Activated CD8-positive, alpha-beta memory T cell treated with anti-CD3 and anti-CD28 coated beads, Interleukin-2, amount 10 ng/mL, durations not matched to agents 7 days and 5 days (primary cell): ENCODE results near the gene ST3GAL6. TPM values are rescaled to one million over a fixed set of nuclear protein-coding genes. Genes with fewer than 3 reads are reported as not detected.

Source experiments
- ATAC-seq: fragments of 150-1000 bp; cut with Tn5 transposase; one replicate; pipeline ENCODE4 v1.10.0; 2021; ENCODE audit warnings: moderate library complexity
- CTCF ChIA-PET: fragments of 350-600 bp; sonication (Branson Sonifier 250); formaldehyde crosslinking; loops from one replicate; lab custom pipeline; 2021; ENCODE audit warnings: antibody characterized with exemption; lab: Charles Lee
- DNase-seq: peaks from one replicate; pipeline ENCODE4 v3.0.0-alpha.2; 2020
- H3K27ac Mint-ChIP-seq: one replicate; pipeline ENCODE4 v1.8.0; 2021; ENCODE audit warnings: mild to moderate bottlenecking, mixed read lengths
- H3K27me3 Mint-ChIP-seq: one replicate; pipeline ENCODE4 v1.8.0; 2021; ENCODE audit warnings: mixed read lengths
- H3K36me3 Mint-ChIP-seq: one replicate; pipeline ENCODE4 v1.8.0; 2021; ENCODE audit warnings: mild to moderate bottlenecking, mixed read lengths
- H3K4me1 Mint-ChIP-seq: one replicate; pipeline ENCODE4 v1.8.0; 2021; ENCODE audit warnings: mixed read lengths
- H3K4me3 Mint-ChIP-seq: one replicate; pipeline ENCODE4 v1.8.0; 2021; ENCODE audit warnings: mild to moderate bottlenecking, moderate library complexity, mixed read lengths
- H3K9me3 Mint-ChIP-seq: one replicate; pipeline ENCODE4 v1.8.0; 2022; ENCODE audit warnings: low read depth, mixed read lengths
- total RNA-seq, 2 experiments: library from RNA; stranded (reverse); gene quantifications; one replicate each; pipeline ENCODE4 v1.2.3, GENCODE V29; 2021

ST3GAL6 gene
- total RNA-seq, 2 experiments from 2014 or later: 0.12 TPM; not detected in 1

DNA sequence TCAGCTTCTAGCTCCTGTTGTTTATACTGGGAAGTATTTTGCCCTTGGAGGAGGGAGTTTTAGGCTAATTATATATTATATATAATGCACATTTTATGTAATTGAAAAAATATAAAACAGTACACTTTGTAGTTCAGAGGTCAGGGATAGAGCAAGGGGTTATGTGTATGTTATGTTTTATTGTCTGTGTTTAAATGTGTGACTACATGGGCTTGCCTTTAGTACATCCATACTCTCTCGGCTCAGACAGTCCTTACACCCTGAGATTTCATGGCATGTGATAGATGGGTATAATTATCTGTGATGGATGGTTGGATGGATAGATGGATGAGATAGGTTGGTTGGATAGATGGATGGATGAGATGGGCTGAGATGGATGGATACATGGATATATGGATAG is 17.4 kb upstream of the ST3GAL6 start:
- Mint-ChIP-seq H3K4me1 (no peaks in the 10 kb centered on the region), H3K27me3 (peaks cover 30% of the 10 kb centered on the region), H3K9me3 (no peaks in the 10 kb centered on the region), H3K4me3 (no peak overlapping the region), H3K27ac (no peak overlapping the region), H3K36me3 (no peaks in the 10 kb centered on the region)
- DNase-seq (no peak), ATAC-seq (no peak)
- CTCF ChIA-PET: no interaction called here

DNA sequence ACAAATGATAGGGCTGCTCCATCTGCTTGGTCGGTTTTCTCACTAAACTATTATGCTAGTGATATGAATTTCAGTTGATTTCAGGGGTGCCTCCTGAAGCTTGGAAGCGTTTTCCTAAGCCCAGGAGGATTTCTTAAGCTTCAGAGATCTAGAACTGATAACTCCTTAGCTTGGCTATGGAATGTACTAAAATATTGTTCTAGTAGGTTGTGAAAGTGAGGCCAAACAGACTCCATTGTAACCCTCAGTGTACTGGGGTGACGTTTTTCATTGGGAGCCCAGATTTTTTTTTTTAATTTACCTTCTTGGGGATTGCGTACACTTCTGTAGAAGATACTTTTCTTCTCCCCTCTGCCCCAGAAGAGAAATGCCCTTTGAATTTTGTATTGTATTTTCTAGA is 17.0 kb upstream of the ST3GAL6 start:
- H3K9me3 Mint-ChIP-seq: no peaks in the 10 kb centered on the region

DNA sequence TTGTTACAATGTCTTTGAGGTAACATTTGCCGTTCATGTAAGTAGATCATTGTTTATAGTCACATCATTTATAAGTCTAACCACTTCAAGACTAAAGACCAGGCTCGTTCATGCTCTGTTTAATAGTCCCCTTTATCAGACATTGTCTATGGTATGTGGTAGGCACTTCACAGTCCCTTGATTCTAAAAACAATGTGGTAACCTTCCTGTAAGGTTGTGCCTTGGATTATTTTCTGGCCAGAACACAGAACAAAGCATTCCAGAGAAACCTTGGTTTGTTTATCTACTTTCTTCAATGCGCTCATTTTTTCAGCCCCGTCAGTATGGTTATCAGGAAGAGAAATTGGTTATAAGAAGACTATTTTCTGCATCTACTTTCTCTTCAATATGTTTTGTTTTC is 16.3 kb upstream of the ST3GAL6 start:
- Mint-ChIP-seq H3K4me1 (no peaks in the 10 kb centered on the region), H3K36me3 (no peaks in the 10 kb centered on the region), H3K9me3 (no peaks in the 10 kb centered on the region), H3K4me3 (no peak overlapping the region), H3K27me3 (peaks cover 26% of the 10 kb centered on the region), H3K27ac (no peak overlapping the region)
- ATAC-seq (no peak), DNase-seq (no peak)
- CTCF ChIA-PET: no interaction called here

More for the DNA sequence above, 17.0 kb upstream of the ST3GAL6 start:
- no peaks in the 10 kb centered on the region for H3K4me1 Mint-ChIP-seq
- CTCF ChIA-PET: no interaction called here
- DNase-seq: no peak
- no peak for ATAC-seq
- peaks cover 29% of the 10 kb centered on the region for H3K27me3 Mint-ChIP-seq
- H3K36me3 Mint-ChIP-seq: no peaks in the 10 kb centered on the region
- no peak overlapping the region for H3K4me3 Mint-ChIP-seq
- H3K27ac Mint-ChIP-seq: no peak overlapping the region

DNA sequence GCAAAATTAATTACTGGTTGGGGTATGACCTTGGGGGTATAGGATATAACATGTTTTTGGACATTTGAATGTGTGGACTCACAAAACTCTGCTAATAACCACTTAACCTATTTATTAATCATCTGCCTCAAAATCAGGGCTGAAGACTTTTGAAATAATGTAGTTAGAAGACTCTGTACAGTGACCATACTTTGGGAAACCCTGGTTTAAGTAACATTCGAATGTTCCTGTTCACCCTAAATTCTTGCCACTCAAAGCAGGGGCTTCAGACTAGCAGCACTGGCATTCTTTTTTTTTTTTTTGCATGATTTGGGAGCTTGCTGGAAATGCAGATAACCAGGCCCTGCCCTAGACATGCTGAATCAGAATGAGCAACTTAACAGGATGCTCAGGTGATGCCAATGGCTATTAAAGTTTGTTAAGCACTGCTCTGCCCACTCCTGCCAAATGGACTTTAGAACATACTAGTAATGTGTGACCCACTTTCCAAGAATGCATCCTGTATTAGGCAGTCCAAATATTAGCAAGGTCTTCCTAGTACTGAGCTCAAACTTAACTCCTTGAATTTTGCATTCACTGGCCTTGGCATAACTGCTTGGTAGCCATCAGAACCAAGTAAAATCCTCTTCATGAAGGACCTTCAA is 12.7 kb upstream of the ST3GAL6 start:
- no peak for ATAC-seq

DNA sequence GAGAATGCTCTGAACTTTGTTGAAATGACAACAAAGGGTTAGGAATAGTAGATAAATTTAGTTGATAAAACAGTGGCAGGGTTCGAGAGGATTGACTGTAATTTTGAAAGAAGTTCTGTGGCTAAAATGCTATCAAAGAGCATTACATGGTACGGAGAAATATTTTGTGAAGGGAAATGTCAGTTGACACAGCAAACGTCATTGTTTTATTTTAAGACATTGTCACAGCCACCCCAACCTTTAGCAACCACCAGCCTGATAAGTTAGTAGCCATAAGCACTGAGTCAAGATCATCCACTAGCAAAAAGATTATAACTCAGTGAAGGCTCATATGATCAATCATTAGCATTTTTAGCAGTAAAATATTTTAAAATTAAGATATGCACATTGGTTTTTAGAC is 8.7 kb upstream of the ST3GAL6 start:
- Mint-ChIP-seq H3K9me3 (no peaks in the 10 kb centered on the region), H3K36me3 (no peaks in the 10 kb centered on the region), H3K4me3 (no peak overlapping the region), H3K27ac (no peak overlapping the region), H3K4me1 (no peaks in the 10 kb centered on the region), H3K27me3 (peaks cover 26% of the 10 kb centered on the region)
- DNase-seq (no peak), ATAC-seq (no peak)
- CTCF ChIA-PET: no interaction called here

More for the DNA sequence above, 12.7 kb upstream of the ST3GAL6 start:
- Mint-ChIP-seq H3K9me3 (no peaks in the 10 kb centered on the region), H3K27ac (no peak overlapping the region), H3K4me3 (no peak overlapping the region), H3K4me1 (no peaks in the 10 kb centered on the region), H3K27me3 (peaks cover 29% of the 10 kb centered on the region), H3K36me3 (no peaks in the 10 kb centered on the region)
- CTCF ChIA-PET: no interaction called here
- no peak for DNase-seq

DNA sequence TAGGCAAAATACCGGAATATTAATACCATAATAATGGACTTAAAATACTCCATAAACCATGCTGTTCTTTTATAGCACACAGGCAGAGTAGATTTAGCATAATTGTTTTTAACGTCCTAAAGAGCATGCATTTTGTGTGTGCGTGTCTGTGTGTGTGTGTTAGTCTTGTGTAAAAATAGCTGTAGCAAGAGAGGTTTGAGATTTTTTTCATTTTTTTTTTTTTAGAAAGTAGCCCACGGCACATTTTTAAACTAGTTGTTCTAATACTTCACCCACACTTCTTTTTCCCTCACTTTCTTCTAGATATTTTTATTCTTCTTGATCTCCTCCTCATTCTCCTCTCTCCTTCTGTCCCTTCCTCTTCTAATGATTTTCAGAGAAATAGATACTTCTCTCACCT is 7.5 kb upstream of the ST3GAL6 start:
- H3K4me3 Mint-ChIP-seq: no peak overlapping the region
- no peaks in the 10 kb centered on the region for H3K36me3 Mint-ChIP-seq
- H3K9me3 Mint-ChIP-seq: no peaks in the 10 kb centered on the region
- ATAC-seq (no peak), DNase-seq (no peak)
- H3K27ac Mint-ChIP-seq: no peak overlapping the region
- H3K27me3 Mint-ChIP-seq: peaks cover 24% of the 10 kb centered on the region
- no peaks in the 10 kb centered on the region for H3K4me1 Mint-ChIP-seq
- CTCF ChIA-PET: no interaction called here

DNA sequence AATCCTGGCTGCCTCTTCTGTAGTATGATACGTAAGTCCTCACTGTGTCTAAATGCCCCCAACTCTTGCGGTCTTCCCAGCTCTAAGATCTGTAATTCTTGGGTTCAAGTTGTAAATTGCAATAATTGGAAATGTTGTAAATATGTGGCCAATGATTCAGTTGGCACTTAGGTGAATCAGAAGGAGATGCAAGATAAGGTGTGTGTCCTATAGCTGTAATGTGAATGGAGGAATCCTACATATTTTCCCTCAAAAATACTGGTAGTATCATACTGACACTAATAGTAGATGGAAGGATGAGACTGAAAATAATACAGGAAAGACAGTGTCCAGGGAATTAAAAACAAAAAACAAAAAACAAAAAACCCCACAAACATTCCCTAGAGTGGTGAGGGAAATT is 3.5 kb upstream of the ST3GAL6 start:
- H3K27ac Mint-ChIP-seq: no peak overlapping the region
- H3K4me1 Mint-ChIP-seq: peaks cover 4% of the 10 kb centered on the region
- no peaks in the 10 kb centered on the region for H3K9me3 Mint-ChIP-seq
- ATAC-seq (no peak), DNase-seq (no peak)
- H3K27me3 Mint-ChIP-seq: peaks cover 30% of the 10 kb centered on the region
- no peak overlapping the region for H3K4me3 Mint-ChIP-seq
- H3K36me3 Mint-ChIP-seq: no peaks in the 10 kb centered on the region
- CTCF ChIA-PET: interaction anchor here (0.6 to 1.0 kb wide), 2 partner anchors 37 to 103 kb away, joined by 3 to 5 read pairs; no protein-coding TSS in a partner anchor

DNA sequence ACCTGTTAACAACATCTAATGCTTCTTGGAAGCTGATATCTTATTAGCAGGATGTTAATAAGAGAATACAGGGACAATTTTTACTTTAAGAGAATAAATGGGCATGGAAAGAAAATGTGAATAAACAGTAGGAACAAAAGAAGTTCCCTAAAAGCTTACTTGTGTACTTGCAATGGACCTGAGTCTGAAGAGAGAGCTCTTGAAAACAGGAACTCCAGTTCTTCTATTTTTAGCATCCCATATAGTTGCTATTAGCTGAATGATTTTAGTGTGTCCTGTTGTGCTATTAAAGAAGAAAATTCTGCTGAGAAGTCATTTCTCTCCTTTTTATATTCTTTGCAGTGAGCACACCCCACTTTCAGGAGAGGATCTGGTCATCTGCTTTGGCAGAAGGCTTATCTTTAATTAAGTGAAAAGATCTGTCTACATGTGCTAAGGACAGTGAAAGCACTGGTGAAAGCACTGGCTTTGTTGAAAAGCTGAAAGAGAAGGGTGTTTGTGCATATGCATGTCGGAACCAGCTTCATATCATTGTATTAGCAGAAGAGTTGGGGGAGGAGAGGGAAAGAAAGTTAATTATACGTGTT is 1.4 kb upstream of the ST3GAL6 start:
- no peaks in the 10 kb centered on the region for H3K9me3 Mint-ChIP-seq
- CTCF ChIA-PET: no interaction called here

DNA sequence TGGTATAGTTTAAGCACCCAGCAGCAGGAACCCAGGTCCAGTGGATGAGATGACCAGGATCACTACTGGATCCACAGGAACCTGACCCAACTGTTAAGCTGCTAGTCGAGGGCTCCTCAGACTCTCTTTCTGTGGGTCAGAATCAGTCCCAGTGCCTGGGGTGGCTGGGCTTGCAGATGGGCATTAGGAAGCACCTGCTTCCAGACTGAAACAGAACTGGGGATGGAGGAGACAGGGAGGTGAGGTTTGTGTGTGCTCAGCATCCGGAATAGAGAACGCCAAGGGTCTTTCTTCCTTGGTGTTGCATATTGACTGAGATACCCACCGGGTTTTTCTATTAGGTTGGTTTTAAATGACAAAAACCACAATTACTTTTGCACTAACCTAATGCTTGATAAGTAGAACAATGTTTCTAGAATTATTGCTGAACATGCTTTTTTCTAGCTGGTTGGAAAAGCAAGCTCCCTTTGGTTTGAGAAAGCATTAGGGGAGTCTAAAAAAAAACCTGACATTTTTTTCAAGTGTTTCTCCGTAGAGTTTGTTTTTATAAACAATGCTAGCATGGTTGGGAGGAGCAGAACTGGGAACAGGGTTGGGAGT is 779 bp downstream of the ST3GAL6 start:
- Mint-ChIP-seq H3K9me3 (no peaks in the 10 kb centered on the region), H3K4me1 (peaks cover 4% of the 10 kb centered on the region), H3K4me3 (no peak overlapping the region), H3K36me3 (no peaks in the 10 kb centered on the region), H3K27ac (no peak overlapping the region), H3K27me3 (peaks cover 40% of the 10 kb centered on the region)
- no peak for ATAC-seq
- DNase-seq: no peak
- CTCF ChIA-PET: no interaction called here

More for the DNA sequence above, 1.4 kb upstream of the ST3GAL6 start:
- no peaks in the 10 kb centered on the region for H3K36me3 Mint-ChIP-seq
- ATAC-seq: no peak
- H3K27me3 Mint-ChIP-seq: peaks cover 39% of the 10 kb centered on the region
- H3K4me3 Mint-ChIP-seq: no peak overlapping the region
- no peak for DNase-seq
- no peak overlapping the region for H3K27ac Mint-ChIP-seq
- H3K4me1 Mint-ChIP-seq: peaks cover 4% of the 10 kb centered on the region

DNA sequence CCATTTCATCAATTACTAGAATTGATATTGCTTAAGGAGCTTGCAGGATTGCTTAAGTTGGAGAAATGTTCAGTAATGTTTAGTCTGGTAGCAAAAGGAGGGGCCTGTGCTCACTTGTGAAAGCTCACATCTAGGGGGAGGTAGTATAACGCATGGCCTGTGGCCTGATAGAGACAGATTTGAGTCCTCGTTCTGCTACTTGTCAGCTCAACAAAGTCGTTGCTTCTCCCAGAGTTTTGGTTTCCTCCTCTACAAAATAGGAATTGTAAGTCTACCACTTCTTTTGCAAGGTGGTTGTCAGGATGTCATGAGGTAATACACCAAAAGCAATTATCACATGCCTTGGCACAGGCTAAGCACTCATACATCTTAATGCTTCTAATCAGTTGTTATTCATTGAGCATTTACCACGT is 1.3 kb downstream of the ST3GAL6 start:
- H3K4me1 Mint-ChIP-seq: peaks cover 4% of the 10 kb centered on the region
- CTCF ChIA-PET: no interaction called here
- no peak for DNase-seq
- H3K4me3 Mint-ChIP-seq: no peak overlapping the region
- no peak overlapping the region for H3K27ac Mint-ChIP-seq
- no peaks in the 10 kb centered on the region for H3K36me3 Mint-ChIP-seq
- H3K27me3 Mint-ChIP-seq: peaks cover 36% of the 10 kb centered on the region
- ATAC-seq: no peak
- H3K9me3 Mint-ChIP-seq: no peaks in the 10 kb centered on the region

DNA sequence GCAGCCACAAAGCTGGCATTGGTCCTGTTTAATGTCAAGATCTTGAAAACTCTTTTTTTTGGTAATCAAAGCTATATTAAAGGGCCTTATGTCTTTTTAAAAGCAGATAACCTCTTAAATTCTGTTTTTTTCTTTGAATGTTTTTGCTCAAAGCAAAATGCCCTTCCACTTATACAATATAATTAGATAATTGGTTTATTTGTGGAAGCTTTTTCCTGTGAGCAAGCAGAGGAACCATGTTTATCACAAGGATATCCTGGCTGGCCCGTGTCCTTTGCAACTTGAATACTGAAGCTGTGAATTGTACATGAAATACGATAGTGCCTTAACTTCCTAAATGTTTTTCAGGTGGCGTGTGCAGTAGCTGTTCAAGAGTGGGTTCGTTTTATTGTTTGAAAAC is 2.6 kb downstream of the ST3GAL6 start:
- H3K36me3 Mint-ChIP-seq: no peaks in the 10 kb centered on the region
- CTCF ChIA-PET: no interaction called here
- peaks cover 10% of the 10 kb centered on the region for H3K4me1 Mint-ChIP-seq

DNA sequence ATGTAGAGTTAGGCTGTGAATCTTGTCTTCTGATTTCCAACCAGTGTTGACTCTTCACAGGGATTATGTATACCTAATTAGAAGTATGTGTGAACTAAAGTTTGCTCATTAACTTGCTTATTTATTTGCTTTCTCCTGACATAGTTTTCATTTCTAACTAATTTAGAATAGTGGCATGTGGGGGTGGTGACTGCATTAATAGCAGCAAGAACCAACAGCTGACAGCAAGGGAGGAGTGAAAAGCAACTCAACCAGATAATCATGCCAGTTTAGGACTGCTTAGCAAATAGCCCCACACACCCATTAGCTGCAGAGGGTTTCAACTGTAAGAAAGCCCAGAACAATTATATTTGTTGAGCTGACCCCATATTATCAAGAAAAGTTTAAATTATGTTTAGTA is 3.8 kb downstream of the ST3GAL6 start:
- Mint-ChIP-seq H3K4me1 (peaks cover 12% of the 10 kb centered on the region), H3K27me3 (peaks cover 38% of the 10 kb centered on the region), H3K27ac (no peak overlapping the region), H3K4me3 (no peak overlapping the region), H3K36me3 (no peaks in the 10 kb centered on the region), H3K9me3 (no peaks in the 10 kb centered on the region)
- ATAC-seq: no peak
- CTCF ChIA-PET: no interaction called here
- no peak for DNase-seq

More for the DNA sequence above, 2.6 kb downstream of the ST3GAL6 start:
- Mint-ChIP-seq H3K4me3 (no peak overlapping the region), H3K9me3 (no peaks in the 10 kb centered on the region), H3K27ac (no peak overlapping the region), H3K27me3 (peaks cover 39% of the 10 kb centered on the region)
- no peak for DNase-seq
- no peak for ATAC-seq

DNA sequence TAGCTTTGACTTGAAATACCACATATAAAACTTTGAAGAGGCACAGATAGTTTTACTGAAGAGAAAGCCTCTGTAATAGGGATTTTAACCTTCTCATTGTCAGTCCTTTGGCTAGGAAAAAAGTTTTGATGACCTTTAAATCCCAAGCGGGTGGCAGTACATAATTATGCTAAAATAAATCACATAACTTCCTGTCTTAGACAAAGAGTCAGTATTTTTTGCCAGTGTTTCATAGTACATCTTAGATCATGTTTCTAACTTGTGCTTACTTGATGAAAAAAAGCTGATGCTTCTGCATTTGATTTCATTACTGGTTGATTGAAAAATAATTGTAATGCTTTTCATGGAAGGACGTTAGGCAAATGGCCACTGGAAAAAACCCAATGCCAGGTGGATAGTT is 5.8 kb downstream of the ST3GAL6 start:
- Mint-ChIP-seq H3K9me3 (no peaks in the 10 kb centered on the region), H3K4me3 (no peak overlapping the region), H3K27ac (no peak overlapping the region), H3K36me3 (no peaks in the 10 kb centered on the region), H3K27me3 (peaks cover 33% of the 10 kb centered on the region), H3K4me1 (peaks cover 8% of the 10 kb centered on the region)
- CTCF ChIA-PET: no interaction called here
- ATAC-seq (no peak), DNase-seq (no peak)

DNA sequence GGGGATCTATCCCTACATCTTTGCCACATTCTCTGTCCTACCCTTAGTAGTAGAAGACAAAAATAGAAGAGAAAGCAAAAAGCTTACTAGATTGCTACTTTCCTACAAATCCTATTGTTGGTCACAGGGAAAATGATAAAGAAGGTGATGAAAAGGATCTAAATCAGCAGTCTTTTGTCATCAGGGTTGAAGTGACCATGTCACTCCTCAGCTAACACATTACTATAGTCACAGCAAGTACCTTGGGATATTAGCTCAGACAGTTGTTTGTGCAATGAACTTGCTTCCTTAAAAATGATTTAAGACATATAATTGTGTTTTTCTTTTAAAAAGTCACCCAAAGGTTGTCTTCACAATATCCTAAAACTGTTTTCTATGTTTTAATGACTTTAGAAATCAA is 6.3 kb downstream of the ST3GAL6 start:
- Mint-ChIP-seq H3K36me3 (no peaks in the 10 kb centered on the region), H3K4me1 (peaks cover 8% of the 10 kb centered on the region), H3K9me3 (no peaks in the 10 kb centered on the region), H3K27ac (no peak overlapping the region), H3K4me3 (no peak overlapping the region), H3K27me3 (peaks cover 37% of the 10 kb centered on the region)
- DNase-seq (no peak), ATAC-seq (no peak)
- CTCF ChIA-PET: no interaction called here
